ENCODE measurements around the gene SEH1L.
A peak's percentile ranks its signal among the peaks of the same experiment; 100 is the strongest.

The SEH1L gene

DNA sequence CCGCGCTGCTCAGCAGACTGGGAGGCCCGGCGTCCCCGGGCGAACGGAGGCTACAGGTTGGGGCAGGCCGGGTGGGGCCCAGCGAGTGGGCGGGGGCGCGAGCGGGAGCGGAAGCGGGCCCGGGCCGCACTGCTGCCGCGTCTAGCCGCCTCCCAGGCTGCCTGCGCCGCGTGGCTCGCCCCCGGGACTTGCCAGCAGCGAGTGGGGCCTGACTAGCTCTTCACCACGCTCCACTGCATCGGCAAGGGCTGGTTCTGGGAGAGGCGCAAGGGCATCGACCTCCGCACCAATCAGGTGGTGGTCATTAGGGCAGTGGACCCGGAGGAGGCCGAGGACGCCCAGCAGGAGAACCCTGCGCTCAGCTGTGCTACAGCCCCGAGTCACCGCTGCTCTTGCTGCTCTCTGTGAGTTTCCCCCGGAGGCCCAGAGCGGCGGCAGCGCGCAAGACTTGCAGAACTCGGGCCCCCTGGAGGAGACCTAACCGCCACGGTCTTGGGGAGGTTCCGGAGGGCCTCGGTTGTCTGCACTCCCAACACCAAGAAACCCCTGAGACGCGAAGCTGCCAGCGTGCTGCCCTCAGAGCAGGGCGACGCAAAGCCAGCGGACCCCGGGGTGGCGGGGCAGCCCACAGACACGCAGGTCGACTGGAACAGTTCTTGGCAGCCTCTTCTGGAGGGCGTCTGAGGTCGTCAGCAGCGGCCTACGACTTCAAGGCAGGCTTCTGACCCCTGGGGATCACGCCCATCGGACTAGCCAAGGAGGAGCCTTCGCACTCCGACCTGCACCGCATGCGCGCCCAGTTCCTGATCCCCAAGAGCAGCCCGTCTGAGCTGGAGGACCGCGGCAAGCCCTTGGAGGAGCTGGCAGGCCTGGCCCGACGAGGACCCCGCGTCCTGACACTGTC lies 36.5 kb upstream of the SEH1L start:
- peak overlapping the region; percentile 13 for H3K4me3 ChIP-seq (ENCODE audit: control insufficient read depth, low read depth, low read length)
- DNase-seq (ENCODE audit: low read depth), result peak; percentile 8
- TF ChIP-seq, protein P1, sequence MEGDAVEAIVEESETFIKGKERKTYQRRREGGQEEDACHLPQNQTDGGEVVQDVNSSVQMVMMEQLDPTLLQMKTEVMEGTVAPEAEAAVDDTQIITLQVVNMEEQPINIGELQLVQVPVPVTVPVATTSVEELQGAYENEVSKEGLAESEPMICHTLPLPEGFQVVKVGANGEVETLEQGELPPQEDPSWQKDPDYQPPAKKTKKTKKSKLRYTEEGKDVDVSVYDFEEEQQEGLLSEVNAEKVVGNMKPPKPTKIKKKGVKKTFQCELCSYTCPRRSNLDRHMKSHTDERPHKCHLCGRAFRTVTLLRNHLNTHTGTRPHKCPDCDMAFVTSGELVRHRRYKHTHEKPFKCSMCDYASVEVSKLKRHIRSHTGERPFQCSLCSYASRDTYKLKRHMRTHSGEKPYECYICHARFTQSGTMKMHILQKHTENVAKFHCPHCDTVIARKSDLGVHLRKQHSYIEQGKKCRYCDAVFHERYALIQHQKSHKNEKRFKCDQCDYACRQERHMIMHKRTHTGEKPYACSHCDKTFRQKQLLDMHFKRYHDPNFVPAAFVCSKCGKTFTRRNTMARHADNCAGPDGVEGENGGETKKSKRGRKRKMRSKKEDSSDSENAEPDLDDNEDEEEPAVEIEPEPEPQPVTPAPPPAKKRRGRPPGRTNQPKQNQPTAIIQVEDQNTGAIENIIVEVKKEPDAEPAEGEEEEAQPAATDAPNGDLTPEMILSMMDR (conservative IDR thresholded peaks at IDR 0.05; ENCODE audit: control insufficient read depth, insufficient read depth, low read depth, low read length), result no peak

DNA sequence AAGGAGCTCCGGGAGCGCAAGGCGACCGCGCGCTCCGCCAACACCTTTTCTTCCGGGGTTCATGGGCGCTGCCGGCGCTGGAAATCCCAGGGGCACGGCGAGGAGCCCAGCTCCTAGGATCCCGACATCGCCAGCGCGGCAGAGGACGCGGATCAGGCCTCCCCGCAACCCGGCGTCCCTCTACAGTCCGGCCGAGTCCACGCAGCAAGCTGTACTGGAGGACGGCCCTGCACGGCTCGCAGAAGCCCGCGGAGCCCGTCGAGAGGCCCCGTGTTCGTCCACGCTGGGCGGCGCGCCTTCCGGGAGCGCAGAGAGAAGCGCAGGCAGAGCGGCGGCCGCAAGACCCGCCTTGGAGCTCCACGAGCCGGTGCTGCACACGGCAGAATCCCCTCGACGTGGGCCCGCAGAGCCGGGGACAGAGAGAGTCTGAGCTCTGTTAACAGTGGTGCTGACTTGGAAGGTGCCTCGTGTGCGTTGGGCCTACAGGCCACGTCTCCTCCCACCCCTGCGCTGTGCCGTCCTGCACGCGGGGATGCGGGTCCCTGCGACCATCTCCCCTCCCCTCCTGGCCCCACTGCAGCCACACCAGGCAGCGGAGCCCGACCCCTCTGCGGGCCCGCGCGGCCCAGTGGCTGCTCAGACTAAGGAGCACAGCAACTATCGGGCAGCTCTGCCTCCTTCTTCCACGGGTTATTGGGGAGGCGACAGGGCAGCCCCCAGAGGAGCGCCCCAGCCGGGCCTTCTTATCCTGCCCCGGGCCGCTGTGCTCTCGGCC lies 35.7 kb upstream of the SEH1L start:
- no peak for DNase-seq (ENCODE audit: low read depth)
- TF ChIP-seq, protein P1 (conservative IDR thresholded peaks at IDR 0.05; ENCODE audit: control insufficient read depth, insufficient read depth, low read depth, low read length), result no peak
- no peak overlapping the region for H3K4me3 ChIP-seq (ENCODE audit: control insufficient read depth, low read depth, low read length)

DNA sequence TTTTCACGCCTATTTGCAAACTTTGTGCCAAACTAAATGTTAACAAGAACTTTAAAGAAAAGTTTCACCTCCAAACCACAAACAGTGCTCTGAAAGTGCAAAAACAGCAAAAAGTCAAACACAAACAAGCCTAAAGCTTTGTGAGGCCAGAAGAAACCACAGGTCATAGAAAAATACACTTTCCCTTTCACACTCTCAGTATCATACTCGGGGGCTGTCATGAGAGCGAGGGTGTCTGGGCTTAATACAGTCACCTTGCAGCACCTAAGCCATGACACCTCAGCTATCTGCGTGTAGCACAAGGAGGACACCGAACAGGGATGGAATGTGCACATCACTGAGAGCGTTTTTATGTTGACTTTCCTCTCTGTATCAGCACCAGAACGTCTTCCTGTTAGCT lies 26.6 kb upstream of the SEH1L start:
- TF ChIP-seq, protein P1 (conservative IDR thresholded peaks at IDR 0.05; ENCODE audit: control insufficient read depth, insufficient read depth, low read depth, low read length), result no peak
- no peak for DNase-seq (ENCODE audit: low read depth)
- no peak overlapping the region for H3K4me3 ChIP-seq (ENCODE audit: control insufficient read depth, low read depth, low read length)

DNA sequence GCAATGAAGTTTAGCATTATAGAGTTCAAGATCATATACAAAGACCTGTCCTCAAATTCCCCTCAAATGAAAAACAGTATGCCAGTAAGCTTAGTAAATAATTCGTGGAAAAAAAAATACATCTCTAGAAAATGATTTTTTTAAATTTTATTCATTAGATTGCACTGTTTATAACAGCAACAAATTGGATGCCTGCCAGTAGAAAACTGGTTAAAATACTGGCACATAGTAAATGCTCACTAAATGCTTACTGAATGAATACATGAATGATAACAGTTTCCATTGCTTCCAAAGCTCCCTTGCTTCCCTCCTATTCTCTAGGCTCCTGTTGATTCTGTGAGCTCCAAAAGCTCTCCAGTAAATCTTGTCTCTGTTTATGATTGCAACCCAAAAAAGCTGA lies 25.5 kb upstream of the SEH1L start:
- DNase-seq (ENCODE audit: low read depth), result no peak
- TF ChIP-seq, protein P1 (conservative IDR thresholded peaks at IDR 0.05; ENCODE audit: control insufficient read depth, insufficient read depth, low read depth, low read length), result no peak
- H3K4me3 ChIP-seq (ENCODE audit: control insufficient read depth, low read depth, low read length), result no peak overlapping the region

DNA sequence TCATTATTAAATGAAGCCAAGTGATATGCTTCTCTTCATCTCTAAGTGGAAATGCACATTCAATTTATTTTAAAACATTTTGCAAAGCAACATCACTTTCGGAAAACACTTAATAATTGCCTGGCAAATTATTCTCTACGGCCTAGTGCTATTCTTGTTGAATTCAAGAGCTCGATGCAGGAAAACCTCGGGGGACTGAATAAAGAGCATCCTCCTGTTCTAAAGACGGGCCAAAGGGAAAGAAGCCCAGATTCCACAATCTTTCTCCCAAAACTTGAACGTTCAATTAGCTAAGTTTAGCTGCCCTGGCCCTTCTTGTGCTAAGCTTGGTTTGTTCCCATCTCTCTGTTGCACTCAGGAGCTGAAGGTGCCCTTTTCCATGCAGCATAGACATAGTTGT lies 23.2 kb upstream of the SEH1L start:
- no peak for DNase-seq (ENCODE audit: low read depth)
- TF ChIP-seq, protein P1 (conservative IDR thresholded peaks at IDR 0.05; ENCODE audit: control insufficient read depth, insufficient read depth, low read depth, low read length), result no peak
- no peak overlapping the region for H3K4me3 ChIP-seq (ENCODE audit: control insufficient read depth, low read depth, low read length)

DNA sequence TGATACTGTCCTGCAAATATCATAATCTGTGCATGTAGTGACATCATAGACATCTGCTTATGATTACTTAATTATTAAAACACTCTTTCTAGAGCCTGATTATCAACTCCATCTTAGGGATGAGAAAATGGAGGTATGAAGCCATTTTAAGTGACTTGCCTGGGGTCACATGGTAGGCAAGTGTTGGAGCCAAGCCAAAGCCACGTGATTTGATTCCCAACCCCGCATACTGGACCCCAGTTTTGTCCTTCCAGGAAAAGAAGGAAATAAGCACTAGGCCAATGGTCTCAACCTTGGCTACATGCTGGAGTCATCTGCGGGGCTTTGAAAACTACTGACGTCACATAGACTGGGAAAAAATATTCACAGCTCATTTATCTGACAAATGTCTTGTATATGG lies 19.6 kb upstream of the SEH1L start:
- H3K4me3 ChIP-seq (ENCODE audit: control insufficient read depth, low read depth, low read length), result no peak overlapping the region
- TF ChIP-seq, protein P1 (conservative IDR thresholded peaks at IDR 0.05; ENCODE audit: control insufficient read depth, insufficient read depth, low read depth, low read length), result no peak
- peak; percentile 33 for DNase-seq (ENCODE audit: low read depth)
